ENCODE results near the gene SERPINF2.
"Not testable (repeated sequence)": the region's sequence is repeated elsewhere in the genome, so short reads cannot be mapped to it uniquely, and the experiment has no call there.

The SERPINF2 gene

DNA sequence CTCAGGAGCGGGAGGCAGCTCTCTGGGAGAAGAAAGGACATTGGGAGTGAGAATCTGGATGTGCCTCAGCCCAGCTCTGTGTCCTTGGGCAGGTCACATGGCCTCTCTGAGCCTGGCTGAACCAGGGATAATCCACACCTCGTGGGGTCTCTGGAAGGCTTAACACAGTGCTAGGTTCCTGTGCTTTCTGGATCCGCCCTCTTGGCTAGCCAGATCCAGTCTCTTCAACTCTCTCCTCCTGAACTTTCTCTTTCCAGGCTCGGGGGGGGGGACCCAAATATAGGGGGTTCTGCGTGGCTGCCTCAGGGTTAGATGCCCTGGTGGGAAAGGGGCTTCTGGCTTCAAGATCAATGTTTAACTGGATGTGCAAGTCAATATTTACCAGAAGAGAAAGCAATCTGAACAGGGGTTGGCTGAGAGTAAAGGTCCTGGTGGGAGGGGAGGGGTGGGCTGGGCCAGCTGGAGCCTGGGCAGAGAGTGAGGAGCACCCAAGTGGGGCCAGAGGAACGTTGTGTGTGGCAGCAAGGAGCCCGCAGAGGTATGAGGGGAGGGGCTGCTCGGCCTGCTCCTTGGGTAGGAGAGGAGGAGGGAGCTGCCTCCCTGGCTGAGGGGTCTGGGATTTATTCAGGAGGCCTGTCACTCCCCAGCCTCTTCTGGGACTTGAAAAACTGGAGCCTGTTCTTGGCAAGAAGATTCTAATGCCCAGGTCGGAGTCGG is at the start of gene SERPINF2:
Gene SERPINF2 (plus strand): TSS at position 501 of the 717 bp plus-strand sequence. CDS start 2,125 bp downstream, outside the sequence.
- no peak for DNase-seq

DNA sequence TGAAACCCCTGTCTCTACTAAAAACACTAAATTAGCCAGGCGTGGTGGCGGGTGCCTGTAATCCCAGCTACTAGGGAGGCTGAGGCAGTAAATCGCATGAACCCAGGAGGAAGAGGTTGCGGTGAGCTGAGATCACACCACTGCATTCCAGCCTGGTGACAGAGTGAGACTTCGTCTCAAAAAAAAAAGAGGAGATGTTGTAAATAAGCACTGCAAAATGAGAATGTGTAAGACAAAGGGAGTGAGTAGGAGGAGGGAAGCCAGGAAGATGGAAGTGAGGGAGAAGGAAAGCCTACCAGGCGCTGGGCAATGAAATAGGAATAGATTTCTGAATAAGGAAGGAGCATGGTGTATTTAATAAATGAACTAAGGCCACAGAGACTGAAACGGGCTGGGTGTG is 49.3 kb upstream of the SERPINF2 start:
- no peak for DNase-seq

DNA sequence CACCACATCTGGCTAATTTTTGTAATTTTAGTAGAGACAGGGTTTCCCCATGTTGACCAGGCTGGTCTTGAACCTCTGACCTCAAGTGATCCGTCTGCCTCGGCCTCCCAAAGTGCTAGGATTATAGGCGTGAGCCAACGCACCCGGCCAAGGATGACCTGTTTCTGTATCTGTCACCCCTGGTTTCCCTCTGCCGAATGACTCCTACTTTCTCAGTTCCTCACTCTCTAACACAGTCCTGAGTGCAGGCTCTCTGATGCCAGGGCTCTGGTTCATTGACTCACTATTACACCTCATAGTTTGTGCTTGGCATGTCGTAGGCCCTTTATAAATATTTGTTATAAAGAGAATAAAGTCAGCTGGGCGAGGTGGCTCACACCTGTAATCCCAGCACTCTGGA is 47.3 kb upstream of the SERPINF2 start:
- DNase-seq: no peak

DNA sequence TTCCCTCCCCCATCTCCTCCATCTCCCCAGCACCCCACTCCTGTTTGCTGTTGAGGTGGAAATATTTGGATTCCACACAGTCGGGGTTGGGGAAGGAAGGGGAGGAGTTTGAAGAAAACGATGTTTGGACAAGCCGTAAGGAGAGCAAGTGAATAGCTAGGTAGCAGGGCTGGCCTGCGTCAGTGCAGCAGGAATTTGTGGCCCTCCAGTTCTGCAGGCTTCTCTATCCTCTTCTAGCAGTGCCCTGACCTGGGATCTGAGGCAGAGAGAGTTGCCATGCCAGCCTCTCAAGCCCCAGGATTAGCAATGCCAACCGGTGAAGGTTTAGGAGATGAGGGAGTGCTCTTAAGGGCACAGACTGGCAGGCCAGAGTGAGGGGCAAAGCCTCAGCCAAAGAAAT is 45.0 kb upstream of the SERPINF2 start:
- DNase-seq: no peak

DNA sequence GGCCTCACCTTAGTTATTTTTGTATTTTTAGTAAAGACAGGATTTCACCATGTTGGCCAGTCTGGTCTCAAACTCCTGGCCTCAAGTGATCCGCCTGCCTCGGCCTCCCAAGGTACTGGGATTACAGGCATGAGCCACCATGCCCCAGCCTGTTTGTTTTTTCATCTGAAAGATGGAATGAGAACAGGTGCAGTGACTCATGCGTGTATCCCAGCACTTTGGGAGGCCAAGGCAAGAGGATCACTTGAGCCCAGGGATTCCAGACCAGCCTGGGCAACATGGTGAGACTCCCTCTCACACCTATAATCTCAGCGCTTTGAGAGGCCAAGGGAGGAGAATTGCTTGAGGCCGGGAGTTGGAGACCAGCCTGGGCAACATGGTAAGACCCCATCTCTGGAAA is 42.8 kb upstream of the SERPINF2 start:
- not testable (repeated sequence) for DNase-seq

DNA sequence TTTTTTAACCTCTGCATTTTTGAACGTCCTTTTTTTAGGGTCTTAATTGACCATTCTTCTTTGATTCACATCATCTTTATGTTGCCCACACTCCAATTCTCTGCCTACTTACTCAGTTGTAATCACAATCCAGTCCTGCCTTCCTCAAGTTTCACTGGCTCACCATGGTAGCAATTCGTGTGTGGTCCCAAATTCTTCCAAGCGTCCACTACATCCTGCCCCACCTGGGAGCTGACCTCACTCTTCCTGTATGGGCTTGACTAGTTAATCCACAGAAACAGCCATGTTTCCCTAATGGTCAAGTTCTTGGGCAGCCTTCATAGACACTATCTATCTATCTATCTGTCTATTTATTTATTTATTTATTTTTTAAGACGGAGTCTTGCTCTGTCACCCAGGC is 39.6 kb upstream of the SERPINF2 start:
- DNase-seq: no peak

DNA sequence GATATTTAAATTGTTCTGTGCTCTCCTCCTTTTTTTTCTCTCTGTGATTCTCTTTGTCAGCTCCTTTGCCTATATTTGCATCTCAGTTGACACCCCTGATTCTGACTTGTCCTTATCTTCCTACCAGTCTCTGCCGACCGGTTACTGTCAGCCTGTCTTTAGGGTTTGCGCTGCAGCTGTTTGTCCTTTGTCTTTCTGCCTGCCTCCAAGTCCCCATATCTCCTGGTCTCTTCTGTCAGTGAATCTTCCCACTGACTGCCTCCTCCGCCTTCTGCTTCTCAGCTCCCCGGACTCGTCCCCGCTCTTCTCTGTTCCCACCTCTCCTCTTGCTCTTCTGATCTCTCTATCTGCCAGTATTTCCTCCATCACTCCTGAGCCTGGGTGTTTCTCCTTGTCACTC is 37.7 kb upstream of the SERPINF2 start:
- DNase-seq: no peak

DNA sequence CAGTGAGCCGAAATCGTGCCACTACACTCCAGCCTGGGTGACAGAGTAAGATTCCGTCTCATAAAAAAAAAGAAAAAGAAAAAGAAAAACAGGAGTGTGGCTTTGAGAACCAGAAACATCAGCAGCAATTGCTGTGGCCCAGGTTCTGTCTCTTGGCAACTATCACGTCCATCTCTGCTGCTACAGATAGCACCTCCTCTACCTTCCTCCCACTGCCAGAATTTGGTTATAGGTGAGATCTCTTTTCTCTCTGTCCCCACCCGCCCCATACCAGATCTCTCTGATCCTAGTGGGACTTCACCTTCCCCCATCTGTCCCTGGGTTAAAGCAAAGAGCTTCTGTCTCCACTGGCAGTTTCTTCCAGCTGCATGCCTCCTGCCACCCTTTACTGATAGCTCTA is 35.6 kb upstream of the SERPINF2 start:
- no peak for DNase-seq

DNA sequence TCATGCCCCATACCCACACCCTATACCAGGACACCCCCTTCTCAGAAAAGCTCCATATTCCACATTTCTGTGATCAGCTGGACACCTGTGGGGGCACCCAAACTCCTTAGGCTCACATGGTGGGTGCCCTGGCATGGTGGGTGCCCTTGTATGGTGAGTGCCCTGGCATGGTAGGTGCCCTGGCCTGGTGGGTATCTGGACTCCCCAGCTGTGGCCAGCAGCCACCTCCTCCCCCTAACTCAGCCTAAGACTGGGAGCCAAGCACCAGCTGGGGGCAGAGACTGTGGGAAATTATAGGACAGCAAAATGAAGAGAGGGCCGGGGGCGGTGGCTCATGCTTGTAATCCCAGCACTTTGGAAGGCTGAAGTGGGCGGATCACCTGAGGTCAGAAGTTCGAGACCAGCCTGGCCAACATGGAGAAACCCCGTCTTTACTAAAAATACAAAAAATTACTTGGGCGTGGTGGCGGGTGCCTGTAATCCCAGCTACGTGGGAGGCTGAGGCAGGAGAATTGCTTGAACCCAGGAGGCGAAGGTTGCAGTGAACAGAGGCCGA is 33.8 kb upstream of the SERPINF2 start:
- not testable (repeated sequence) for DNase-seq

DNA sequence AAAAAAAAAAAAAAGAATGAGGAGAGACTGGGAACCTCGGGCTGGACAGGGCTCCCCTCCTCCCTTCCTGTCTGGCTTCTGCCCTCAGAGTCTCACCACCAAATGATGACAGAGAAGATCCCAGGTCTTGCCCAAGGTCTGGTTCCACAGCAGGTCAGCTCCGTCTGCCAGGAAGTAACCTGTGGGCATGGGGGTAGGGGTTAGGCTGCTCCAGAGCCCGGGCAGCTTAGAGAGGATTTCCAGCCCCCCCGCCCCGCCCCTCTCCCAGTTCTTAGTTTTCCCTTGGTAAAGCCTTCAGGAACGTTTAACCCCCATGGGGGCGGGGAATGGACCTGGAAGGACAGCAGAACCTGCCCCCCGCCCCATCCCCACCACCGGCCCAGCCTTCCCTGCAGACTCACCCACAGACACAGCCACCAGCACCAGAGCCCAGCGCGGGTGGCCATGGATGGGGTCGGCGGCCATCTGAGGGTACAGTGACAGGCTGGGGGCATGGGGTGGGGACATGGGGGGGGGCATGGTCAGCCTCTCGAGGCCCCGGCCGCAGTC is 33.2 kb upstream of the SERPINF2 start:
- DNase-seq: no peak

DNA sequence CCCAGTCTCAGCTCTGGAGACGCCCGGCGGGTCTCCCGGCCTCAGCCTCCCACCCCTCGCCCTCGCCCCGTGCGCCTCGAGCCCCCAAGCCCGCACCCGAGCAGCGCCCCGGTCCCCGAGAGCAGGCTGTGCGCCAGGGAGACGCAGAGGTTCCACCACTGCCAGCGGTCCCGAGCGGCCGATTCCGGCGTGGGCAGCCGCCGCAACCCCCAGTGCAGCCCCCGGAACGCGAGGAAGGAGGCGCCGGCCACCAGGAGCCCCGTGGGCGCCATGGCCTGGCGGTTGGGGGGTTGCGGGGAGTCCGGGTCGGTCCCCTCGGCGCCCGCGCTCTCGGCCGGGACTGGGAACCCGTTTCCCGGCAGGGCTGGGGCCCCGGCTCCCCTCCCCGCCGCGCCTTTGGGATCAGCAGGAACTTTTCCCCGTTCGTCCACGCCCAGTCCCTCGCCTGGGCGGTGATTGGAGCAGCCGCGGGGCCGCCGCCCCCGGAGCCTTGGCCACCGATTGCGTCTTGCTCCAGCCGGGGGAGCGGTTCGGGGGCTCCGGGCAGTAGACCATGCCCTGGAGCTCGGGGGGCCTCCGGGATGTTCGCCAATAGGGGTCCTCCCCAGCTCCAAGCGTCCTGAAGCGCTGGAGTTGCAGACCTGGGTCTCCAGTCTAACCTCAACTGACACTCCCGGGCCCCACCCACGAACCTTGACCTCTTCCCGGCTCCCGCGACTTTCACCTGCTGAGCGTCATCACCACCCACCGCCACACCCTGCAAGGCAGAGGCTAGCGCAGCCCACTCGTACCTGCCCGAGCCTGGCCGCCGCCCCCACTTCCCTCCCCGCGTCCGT is 32.5 kb upstream of the SERPINF2 start, which contains the start of gene TLCD2:
Gene TLCD2 (minus strand): TSS at position 407 of the 836 bp plus-strand sequence. CDS start 135 bp downstream, at position 272.
- no peak for DNase-seq

DNA sequence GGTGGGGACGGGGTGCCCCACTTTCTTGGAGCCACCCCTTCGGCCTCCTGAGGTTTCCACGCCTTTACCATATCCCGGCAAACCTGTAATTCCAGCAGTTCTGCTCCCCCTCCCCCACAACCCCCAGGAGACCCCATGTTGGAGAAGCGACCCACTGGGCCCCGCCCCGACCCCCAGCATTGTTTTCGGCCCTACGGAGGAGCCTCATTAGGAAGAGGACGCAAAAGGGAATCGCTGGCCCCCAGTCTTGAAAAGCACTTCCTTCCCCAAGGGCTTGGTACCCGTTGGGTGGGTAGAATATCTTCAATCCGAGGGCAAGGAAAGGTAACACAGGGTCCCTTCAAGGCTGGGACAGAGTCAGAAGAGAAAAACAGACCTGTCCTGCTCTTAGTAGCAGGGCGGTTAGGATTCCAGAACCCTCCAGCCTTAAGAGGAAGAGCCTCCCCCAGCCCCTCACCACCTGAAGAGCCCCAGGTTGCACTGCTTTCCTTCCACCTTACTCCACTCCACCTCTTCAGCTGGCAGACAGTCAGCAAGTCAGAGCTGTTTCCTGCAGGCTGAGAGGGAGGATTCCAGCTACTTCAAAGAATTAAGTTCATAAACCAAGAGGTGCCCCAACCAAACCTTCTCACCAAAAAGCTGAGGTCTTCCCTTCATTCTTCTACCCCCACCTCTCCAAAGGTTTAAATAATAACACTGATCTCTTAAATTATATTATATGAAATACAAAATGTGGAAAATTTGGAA is 31.7 kb upstream of the SERPINF2 start:
- no peak for DNase-seq

DNA sequence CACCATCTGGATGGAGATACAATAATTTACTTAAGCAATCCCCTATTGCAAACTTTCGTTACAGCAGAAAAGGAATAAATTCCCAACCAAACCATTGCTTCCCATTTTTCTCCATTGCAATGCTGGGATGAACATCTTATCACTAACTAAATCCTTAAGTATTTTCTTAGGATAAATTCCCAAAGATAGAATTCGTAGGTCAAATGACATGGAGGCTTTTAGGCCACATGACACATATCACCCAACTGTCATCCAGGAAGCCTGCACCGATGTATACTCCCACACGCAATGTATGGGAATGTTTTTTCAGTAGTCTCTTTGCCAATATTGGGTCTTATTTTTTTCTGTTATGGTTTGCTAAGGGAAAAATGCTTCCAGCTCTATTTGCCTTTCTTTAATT is 30.9 kb upstream of the SERPINF2 start:
- DNase-seq: no peak

DNA sequence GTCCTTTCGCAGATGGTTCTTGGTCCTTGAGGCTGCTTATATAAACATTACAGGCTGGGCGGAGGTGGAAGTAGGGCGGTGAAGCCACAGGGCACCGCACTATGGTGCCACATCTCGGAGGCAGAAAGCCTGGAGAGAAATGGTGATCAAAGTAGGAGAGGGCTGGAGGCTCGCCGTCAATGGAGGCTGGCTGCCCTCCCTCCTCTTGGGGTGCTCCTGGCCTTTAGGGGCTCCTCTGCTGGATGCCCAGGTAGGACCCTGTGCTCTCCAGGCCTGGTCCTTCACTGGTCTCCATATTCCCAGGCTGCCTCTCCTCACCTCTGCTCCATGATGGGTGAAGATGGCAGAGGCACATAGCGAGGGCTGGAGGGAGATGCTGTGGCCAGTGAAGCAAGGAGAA is 30.4 kb upstream of the SERPINF2 start:
- no peak for DNase-seq

DNA sequence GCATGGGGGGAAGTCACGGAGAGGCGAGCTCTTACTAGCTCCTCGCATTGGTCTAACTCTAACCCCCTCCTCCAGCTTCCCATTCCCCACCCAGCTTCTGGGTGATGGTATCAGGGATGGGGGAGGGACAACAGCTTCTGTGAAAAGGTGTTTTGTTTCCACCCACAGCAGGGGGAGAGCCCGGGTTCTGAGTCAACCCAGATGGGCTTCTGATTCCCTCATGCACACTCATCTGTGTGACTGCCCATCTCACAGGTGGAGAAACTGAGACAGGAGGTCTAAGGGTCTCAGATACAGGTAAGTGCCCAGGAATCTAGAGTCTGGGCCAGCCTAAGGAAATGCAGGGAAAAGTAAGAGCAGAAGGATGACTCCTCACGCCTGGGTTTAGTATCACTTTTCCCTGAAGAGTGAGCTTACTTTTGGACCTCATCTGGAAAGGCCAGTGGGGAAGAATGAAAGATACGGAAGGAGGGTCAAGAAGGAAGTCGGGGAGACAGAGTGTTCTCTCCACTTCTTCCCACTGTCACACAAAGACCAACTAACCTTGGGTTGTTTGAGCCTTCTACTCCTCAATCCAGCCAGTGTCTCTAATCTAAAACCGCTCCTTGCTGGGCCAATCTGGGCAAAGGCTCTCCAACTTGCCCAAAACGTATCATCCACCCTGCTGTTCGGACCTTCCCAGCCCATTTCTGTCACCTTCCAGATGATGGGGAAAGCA is 29.4 kb upstream of the SERPINF2 start:
- no peak for DNase-seq

DNA sequence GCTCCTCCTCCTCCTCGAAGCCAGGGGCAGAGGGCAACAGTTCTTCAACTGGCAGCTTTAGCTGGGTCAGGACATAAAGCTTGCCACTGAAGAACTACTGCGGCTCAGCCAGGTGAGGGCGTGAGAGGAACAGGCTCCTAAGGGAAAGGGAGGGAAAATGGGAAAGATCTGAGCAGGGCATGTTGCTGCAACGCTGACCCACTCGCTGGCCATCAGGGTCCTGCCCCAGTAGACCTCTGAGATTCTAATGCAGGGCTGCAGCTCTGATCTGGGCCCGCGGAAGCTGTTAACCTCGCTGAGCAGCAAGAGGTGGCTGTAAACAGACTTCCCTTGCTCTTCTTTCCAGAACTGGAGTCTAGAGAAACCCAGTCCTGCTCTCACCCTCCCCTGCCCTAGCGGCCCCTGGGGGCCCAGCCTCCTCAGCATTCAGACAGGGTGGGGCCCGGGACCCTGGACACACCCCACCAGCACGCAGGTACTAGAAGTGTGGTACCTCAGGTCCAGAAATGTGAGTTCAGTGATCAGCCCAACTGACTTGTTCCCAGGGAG is 28.7 kb upstream of the SERPINF2 start:
- no peak for DNase-seq

DNA sequence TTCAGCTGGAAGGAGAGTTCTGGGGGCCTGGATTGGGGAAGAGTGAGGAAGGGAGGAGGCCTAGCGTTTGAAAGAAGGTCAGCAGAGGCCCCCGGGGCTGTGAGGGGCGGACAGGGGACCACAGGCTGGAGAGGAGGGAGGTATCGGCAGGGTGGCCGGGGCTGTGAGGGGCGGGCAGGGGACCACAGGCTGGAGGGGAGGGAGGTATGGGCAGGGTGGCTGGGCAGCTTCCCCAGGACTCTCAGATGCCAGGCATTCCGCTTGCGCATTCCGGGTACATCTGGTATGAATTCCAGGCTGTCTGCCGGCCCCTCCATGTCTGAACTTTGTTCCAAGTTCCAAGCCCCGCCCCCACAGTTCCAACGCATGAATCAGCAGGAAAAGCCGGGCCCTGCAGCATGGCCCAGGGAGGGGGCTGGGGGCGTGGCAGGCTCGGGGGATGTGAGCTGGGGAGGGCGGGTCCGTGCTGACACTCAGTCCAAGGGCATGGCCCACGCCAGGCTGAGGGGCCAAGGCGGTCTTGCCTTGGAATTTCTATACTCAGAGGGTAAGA is 28.2 kb upstream of the SERPINF2 start:
- no peak for DNase-seq

DNA sequence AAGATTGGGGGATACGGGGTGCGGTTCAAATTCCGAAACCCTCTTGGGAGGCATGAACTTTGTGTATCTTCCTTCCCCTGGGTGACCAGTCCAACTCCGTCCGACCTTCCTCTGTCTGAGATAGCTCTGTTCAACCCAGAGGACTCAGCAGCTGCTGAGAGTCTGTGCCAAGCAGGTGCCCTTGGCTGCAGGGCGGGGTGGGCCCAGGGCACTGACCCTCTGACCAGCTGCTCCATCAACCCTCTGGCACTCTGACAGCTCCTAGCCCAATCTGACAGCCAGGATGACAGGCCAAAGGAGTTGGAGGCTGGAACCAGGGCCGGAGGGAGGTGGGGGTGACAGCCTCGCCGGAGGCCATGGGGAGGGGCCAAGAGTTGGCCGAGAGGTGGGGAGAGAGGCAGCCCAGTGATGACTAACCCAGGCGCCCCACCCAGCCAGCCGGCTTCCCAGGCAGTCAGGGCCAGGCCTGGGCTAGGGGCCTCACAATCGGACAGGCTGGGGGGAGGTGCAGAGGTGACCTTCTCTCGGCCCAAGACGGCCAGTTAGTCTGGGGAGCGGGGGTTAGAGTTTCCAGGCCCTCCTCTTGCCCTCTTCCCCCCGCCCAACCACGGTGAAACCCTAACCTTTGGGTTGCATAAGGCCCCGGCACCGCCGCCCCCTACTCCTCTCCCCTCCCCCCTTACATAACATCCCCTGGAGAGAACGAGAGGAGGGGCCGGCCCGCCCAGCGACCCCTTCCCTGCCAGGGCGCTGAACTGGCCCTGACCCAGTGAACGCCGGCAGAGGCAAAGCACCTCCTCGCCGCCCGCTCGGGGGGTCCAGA is 27.5 kb upstream of the SERPINF2 start:
- peak; percentile 54 for DNase-seq

DNA sequence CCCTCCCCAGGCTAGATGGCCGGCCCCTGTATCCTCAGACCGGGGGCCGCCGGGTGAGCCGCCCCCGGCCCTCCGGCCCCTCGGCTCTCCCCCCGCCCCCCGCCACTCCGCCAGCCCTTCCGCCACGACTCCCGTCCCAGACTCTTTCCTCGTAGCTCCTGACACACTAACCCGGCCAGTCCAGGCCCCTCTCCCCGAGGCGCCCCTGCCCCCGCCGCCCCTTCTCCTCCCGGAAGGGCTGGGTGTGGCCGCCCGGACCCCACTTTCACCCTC is 26.9 kb upstream of the SERPINF2 start:
- no peak for DNase-seq

DNA sequence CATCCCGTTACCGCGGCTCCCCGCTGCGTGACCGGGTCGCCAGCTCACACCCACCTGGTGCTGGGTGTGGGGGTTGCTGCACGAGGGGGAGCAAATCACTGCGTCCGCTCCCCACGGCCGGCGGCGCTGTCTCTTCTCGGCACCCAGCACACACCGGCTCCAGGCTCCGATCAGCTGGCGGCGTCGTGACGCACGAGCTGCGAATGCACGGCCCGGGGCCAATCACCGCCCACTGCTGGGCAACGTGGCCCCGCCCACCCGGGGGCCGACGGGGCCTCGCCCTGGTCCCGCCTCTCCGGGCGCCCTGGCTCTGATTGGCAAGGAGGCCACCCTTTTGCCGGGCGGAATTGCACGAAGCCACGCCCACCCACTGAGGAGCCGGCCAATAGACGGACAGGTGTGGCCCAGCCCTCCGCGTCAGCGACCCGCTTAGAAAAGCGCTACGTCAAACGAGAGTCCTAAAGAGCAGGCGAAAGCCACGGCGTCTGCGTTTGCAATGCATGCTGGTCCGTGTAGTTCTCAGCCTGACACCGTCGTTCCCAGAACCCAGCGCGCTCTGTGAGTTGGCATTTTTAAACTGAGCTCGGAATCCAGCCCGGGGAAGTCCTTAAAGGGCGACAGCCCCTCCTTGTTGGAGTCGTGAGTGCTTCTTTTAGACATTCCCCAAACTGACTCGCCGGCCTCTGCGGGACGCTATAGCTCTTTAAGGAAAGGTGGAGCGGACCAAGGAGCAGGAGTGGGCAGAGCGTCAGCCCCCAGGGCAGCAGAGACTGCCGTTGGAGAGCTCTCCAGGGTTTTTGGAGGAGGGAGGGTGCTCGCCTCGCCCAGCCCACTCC is 26.4 kb upstream of the SERPINF2 start:
- peak; percentile 100 for DNase-seq

Measured in stimulated activated CD4-positive, alpha-beta T cell treated with anti-CD3 and anti-CD28 coated beads, Interleukin-4, amount 100 ng/mL, for 24 hours (primary cell).